Endothelial cell (in vitro differentiated cells): ENCODE results near the gene NDUFS1. TPM values are rescaled to one million over a fixed set of nuclear protein-coding genes. Genes with fewer than 3 reads are reported as not detected.
"Not testable (repeated sequence)": the region's sequence is repeated elsewhere in the genome, so short reads cannot be mapped to it uniquely, and the experiment has no call there.

Experiments
- DNase-seq: peaks from one replicate; pipeline ENCODE4 v3.0.0; 2021; ENCODE audit warnings: low spot score
- H3K27ac Mint-ChIP-seq: one replicate; pipeline ENCODE4 v1.8.0; 2021; ENCODE audit warnings: mixed read lengths, inconsistent platforms; ENCODE audit not compliant: unreplicated experiment
- H3K27me3 Mint-ChIP-seq: one replicate; pipeline ENCODE4 v1.8.0; 2021; ENCODE audit warnings: mild to moderate bottlenecking, moderate library complexity, mixed read lengths, inconsistent platforms; ENCODE audit not compliant: unreplicated experiment
- H3K36me3 Mint-ChIP-seq: one replicate; pipeline ENCODE4 v1.8.0; 2021; ENCODE audit warnings: mild to moderate bottlenecking, low read depth, mixed read lengths, inconsistent platforms; ENCODE audit not compliant: unreplicated experiment
- H3K4me1 Mint-ChIP-seq: one replicate; pipeline ENCODE4 v1.8.0; 2021; ENCODE audit warnings: mild to moderate bottlenecking, mixed read lengths, inconsistent platforms; ENCODE audit not compliant: unreplicated experiment
- H3K4me3 Mint-ChIP-seq: one replicate; pipeline ENCODE4 v1.8.0; 2021; ENCODE audit warnings: mild to moderate bottlenecking, mixed read lengths, inconsistent platforms; ENCODE audit not compliant: unreplicated experiment
- H3K9me3 Mint-ChIP-seq: one replicate; pipeline ENCODE4 v1.8.0; 2021; ENCODE audit warnings: mixed read lengths, inconsistent platforms; ENCODE audit not compliant: unreplicated experiment
- total RNA-seq: library from RNA; stranded (reverse); fragmentation: NEBNext Ultra II Directional; extraction: Animal tissue kit (Norgen Biotek cat#: 25700); gene quantifications from one replicate; pipeline ENCODE4 v1.2.1, GENCODE V29; 2021; ENCODE audit not compliant: unreplicated experiment
- TF ChIP-seq, protein P1 (sequence below): fragments of 200-600 bp; sonication (generic); IDR thresholded peaks from one replicate; pipeline ENCODE4 v1.5.0; 2021; ENCODE audit warnings: antibody characterized with exemption; ENCODE audit not compliant: unreplicated experiment

Gene NDUFS1
- total RNA-seq, 1 donor from 2014 or later: 67.9 TPM

GRCh38 chr2:206105038-206105437, 54.2 kb downstream of the NDUFS1 start:
- TF ChIP-seq, protein P1, sequence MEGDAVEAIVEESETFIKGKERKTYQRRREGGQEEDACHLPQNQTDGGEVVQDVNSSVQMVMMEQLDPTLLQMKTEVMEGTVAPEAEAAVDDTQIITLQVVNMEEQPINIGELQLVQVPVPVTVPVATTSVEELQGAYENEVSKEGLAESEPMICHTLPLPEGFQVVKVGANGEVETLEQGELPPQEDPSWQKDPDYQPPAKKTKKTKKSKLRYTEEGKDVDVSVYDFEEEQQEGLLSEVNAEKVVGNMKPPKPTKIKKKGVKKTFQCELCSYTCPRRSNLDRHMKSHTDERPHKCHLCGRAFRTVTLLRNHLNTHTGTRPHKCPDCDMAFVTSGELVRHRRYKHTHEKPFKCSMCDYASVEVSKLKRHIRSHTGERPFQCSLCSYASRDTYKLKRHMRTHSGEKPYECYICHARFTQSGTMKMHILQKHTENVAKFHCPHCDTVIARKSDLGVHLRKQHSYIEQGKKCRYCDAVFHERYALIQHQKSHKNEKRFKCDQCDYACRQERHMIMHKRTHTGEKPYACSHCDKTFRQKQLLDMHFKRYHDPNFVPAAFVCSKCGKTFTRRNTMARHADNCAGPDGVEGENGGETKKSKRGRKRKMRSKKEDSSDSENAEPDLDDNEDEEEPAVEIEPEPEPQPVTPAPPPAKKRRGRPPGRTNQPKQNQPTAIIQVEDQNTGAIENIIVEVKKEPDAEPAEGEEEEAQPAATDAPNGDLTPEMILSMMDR: no peak
- H3K9me3 Mint-ChIP-seq: no peaks in the 10 kb centered on the region
- no peaks in the 10 kb centered on the region for H3K27me3 Mint-ChIP-seq
- H3K27ac Mint-ChIP-seq: no peak overlapping the region
- DNase-seq: no peak
- H3K36me3 Mint-ChIP-seq: no peaks in the 10 kb centered on the region
- no peaks in the 10 kb centered on the region for H3K4me1 Mint-ChIP-seq
- H3K4me3 Mint-ChIP-seq: no peak overlapping the region

- H3K27me3 Mint-ChIP-seq, H3K9me3 Mint-ChIP-seq, H3K27ac Mint-ChIP-seq, H3K4me1 Mint-ChIP-seq, DNase-seq, H3K36me3 Mint-ChIP-seq, H3K4me3 Mint-ChIP-seq: not testable (repeated sequence)
Observed at GRCh38 chr2:206098872-206099271, 60.4 kb downstream of the NDUFS1 start.

- H3K4me3 Mint-ChIP-seq: no peak overlapping the region
- no peak overlapping the region for H3K27ac Mint-ChIP-seq
- no peak for DNase-seq
- TF ChIP-seq, protein P1: no peak
- no peaks in the 10 kb centered on the region for H3K36me3 Mint-ChIP-seq
- no peaks in the 10 kb centered on the region for H3K4me1 Mint-ChIP-seq
- no peaks in the 10 kb centered on the region for H3K9me3 Mint-ChIP-seq
- H3K27me3 Mint-ChIP-seq: no peaks in the 10 kb centered on the region
Observed at GRCh38 chr2:206098471-206098870, 60.8 kb downstream of the NDUFS1 start.

DNA sequence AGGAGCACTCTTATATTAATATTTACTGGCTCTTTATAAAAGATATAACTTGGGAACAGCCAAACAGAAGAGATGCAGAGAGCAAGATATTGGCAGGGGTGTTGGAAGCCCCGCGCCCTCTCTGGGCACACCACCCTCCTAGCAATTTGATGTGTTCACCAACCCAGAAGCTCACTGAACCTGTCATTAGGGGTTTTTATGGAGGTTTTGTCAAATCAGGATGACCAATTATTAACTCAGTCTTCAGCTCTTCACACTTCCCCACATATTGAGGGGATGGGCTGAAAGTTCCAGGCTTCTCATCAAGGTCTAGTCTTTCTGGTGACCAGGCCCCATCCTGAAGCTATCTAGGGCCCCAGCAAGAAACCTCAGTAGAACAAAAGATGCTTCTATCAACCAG, 62.4 kb downstream of the NDUFS1 start:
- Mint-ChIP-seq H3K4me3 (no peak overlapping the region), H3K36me3 (no peaks in the 10 kb centered on the region), H3K9me3 (no peaks in the 10 kb centered on the region), H3K27me3 (no peaks in the 10 kb centered on the region), H3K4me1 (no peaks in the 10 kb centered on the region), H3K27ac (no peak overlapping the region)
- TF ChIP-seq, protein P1: no peak
- DNase-seq: no peak

GRCh38 chr2:206095536-206096332, 63.5 kb downstream of the NDUFS1 start:
- Mint-ChIP-seq H3K36me3 (no peaks in the 10 kb centered on the region), H3K4me3 (no peak overlapping the region), H3K9me3 (no peaks in the 10 kb centered on the region), H3K27ac (no peak overlapping the region), H3K4me1 (no peaks in the 10 kb centered on the region), H3K27me3 (no peaks in the 10 kb centered on the region)
- TF ChIP-seq, protein P1: no peak
- no peak for DNase-seq
